ENCODE results near the gene PTTG2. TPM values are rescaled to one million over a fixed set of nuclear protein-coding genes. Genes with fewer than 3 reads are reported as not detected.

The PTTG2 gene
- not detected in 5 replicates for total RNA-seq (2022; extraction: Qiagen RNA extraction; ENCODE audit: low read depth)

GRCh38 chr4:37960098-37960497, at the start of gene PTTG2:
TSS of gene PTTG2 (plus strand) at chr4:37960398. CDS start at chr4:37960435, 37 bp downstream.

Other genes starting within 250 kb of the PTTG2 start
- 13.7 to 16.4 TPM (median 15.1 TPM) in 5 replicates for gene PGM2, start 133.7 kb upstream of the PTTG2 start, total RNA-seq (2022; extraction: Qiagen RNA extraction; ENCODE audit: low read depth)
- 21.3 to 28.6 TPM (median 24.3 TPM) in 5 replicates for gene TBC1D1, start 69.3 kb upstream of the PTTG2 start, total RNA-seq (2022; extraction: Qiagen RNA extraction; ENCODE audit: low read depth)

All from A549 treated with DMSO at 1 μM for 4 hours (cell line).